HG03460 (cell line): ENCODE measurements around the gene SCYGR4.
"Not testable (repeated sequence)": the region's sequence is repeated elsewhere in the genome, so short reads cannot be mapped to it uniquely, and the experiment has no call there.

Source experiments
- ATAC-seq: cut with Tn5 transposase; IDR thresholded peaks from one replicate; pipeline ENCODE4 v1.9.1; 2021; ENCODE audit not compliant: unreplicated experiment

SCYGR4 gene

GRCh38 chr2:227665189-227665940 is 48.1 kb downstream of the SCYGR4 start:
- ATAC-seq, result no peak

DNA sequence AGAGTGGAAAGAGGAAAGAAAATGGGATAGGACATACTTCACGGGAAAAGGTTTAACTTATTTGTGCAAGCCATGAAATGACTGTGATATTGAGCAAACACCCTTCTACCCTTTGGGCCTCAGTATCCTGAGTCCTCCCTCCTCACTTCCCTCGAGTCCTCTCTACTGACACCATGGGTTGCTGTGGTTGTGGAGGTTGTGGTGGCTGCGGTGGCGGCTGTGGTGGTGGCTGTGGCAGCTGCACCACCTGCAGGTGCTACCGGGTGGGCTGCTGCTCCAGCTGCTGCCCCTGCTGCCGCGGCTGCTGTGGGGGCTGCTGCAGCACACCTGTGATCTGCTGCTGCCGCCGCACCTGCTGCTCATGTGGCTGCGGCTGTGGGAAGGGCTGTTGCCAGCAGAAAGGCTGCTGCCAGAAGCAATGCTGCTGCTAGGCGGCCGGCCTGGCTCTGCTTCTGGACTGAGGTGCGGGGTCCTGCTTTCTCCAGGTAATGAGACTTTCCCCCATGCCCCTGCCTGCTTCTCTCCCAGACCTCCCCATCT is 49.4 kb downstream of the SCYGR4 start, which contains the start of gene SCYGR5:
SCYGR5 (plus strand) TSS at position 174 of the 540 bp plus-strand sequence; CDS start at position 174, 0 bp downstream.
- not testable (repeated sequence) for ATAC-seq
